Eye (tissue), 1 donor: Measurements from ENCODE around the gene SYTL3.
A peak's percentile ranks its signal among the peaks of the same experiment; 100 is the strongest.

Source experiments
- DNase-seq: peaks from one replicate; pipeline ENCODE4 v3.0.0-alpha.2; 2015

SYTL3 gene

DNA sequence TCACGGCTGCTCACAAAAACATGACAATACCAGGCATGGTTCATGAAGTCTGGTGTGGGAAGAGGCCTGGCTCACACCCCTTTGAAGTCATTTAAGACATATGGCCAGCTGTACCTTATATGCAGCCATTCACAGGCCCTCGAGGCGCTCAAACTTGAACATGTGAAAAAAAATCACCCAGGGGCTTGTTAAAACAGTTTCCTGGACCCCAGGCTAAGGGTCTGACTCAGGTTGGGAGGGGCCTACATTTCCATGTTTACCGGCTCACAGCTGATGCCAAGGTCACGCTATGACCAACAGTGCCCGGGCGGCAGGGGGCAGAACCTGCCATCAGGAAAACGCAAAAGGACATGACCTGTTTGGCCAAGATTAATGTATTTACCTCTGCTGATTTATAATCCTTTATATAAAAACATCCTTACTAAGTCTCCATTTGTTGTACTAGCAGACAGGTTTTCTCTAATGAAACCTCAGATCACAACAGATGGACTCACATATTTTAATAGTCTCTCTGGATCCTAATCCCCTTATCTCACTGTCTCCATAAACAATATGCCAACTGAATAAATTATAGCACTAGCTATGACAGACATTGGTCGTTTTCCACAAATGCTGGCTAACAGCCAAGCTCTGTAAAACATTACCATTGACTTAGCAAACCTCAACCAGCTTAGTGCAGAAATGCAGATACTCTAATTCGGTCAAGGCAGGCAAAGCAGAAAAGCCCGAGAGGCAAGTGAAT, 149.4 kb downstream of the SYTL3 start:
- peak; percentile 63 for DNase-seq

DNA sequence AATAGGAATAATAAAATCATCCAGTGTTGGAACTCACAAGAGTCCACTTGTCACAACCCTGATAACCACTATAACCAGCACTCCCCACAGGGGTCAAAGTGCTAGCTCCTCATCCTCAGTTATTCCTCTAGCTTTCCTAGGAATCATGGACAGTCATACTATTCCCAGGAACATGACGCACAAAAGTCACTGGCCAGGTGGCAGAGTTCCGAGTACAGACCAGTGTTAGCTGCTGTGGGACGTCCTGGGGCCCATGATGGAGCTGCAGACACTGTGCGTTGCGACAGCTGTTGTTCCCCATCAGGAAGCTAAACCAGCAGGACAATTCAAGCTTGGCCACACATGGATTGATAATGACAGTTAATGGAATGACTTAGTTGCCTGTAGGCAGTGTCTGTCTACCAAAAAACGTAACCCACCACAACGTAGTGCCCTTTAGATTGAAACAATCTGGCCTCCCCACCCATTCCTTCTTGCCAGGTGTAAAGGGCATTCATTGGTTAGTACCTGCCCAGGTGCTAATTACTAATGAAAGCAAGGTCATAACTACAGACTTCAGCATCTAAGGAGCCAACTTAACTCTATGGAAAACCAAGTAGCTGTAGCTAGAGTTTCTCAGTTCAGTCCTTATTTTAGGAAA, 151.9 kb downstream of the SYTL3 start:
- DNase-seq: peak; percentile 62

DNA sequence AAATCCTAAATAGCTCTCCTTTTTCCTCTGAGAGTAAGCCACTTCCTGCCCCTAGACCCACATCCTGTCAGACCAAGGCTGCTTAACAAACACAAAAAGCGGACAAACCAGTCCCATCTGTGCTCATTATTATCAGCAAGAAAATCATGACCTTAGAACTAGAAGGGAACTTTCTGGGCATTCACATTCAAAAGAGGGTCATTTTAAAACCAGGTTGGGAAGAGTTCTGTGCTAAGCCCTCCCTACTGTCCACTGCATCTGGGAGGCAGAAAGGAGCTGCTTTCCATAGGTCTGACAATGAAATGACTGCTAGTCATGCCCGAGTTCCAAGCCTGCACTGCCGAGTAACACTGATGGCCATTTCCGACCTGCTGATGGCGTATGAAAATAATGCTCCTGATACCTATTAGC, 153.9 kb downstream of the SYTL3 start:
- DNase-seq: no peak

DNA sequence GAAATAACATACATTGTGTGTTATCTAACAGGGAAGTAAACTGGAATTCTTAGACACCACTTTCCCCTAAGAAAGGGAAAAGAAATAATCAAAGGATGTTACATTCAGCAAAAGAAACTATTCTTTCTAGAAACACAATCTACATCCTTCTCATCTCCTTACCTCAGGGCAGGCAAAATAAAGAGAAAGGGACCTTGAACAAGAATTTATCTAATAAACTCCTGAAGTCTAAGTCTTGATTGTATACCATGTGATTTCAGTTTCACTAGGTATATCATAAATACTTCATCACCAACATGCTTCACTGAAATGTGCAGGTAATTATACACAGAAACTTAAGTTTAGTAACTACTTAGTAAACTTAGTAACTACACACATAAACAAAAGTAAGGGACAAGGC, 154.4 kb downstream of the SYTL3 start:
- no peak for DNase-seq

DNA sequence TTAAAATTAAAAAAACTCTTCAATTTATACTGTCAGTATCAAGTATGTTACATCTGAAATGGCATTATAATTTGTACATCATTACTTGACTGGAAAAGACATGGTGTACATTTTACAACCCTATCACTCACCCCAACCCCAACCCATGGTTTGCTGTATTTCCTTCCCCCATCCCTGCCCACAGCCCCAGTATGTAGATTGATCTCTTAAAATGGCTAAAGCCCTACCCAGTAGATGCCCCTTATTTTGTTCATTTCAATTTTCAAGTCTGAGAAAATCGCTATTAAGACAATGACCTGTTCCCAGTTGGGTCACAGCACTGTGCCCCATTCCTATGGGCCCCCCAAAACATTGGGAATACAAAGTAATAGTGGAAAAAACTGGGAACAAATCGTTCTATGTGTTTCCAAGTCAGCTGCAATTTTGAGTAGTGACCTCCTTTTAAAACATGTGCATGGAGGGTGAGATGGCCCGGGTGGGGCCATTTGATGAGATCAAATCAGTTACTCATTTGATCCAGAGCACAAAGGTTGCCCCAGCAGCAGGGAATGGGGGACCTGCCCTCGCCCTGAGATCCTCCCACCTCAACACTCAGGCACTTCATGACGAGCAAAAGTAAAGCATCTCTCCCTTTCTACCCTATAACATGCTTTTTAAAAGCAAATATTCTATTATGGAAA, 156.0 kb downstream of the SYTL3 start:
- no peak for DNase-seq

DNA sequence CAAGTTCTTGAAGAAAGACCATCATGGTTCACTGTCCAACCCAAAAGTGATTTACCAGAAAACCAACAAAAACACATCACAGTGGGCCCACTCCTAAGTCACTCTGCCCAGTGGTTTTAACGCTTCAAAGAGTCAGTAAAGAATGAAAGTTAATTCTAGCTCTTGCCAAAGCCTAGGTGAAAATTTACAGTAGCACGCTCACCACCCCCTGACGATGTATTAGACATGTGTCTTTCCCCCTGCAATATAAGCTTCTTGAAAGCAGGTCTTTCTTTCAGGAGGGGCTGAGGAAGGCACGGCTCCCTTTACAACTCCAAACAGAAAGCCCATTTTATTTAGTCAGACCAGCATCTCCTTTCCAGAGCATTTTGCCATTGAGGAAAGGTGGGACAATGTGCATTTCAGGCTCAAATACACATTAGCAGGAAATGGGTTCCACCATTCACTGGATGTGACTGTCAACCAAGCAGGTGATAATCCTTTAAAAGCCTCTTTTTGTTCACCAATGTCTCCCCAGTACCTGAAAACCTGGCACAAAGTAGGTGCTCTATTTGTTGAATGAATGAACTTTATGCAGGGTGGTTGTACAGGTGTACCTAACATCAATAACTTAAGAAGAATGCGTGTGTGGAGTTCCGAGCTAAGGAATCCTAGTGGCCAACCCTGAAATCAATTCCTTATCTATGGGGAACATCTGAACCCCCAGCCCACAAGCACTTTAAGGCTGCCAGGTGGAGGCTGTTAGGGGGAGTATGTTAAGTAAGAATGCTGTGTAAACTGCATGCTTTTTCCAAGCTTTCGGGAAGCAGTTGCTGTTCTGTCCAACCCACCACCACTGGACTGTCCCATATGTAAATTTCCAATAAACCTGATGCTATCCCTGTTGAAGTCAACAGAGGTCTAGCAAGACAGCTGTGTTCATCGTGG, 157.9 kb downstream of the SYTL3 start:
- DNase-seq: no peak

DNA sequence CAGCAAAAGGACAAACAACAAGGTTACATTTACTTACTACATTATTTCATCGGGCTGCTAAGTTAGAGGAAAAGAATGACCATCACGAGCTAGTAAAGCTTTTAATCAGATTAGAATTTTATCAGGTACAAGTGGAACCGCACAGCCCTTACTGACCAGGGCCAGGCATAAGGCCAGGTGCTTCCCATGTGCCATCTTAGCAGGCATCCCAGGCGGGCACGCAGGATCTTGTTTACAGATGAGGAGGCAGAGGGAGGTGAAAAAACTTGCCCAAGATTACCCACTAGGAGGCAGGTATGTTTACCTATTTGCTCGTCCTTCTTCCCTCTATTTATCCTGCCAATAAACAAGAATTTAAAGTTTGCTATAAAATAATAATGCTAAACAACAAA, 158.6 kb downstream of the SYTL3 start:
- no peak for DNase-seq

DNA sequence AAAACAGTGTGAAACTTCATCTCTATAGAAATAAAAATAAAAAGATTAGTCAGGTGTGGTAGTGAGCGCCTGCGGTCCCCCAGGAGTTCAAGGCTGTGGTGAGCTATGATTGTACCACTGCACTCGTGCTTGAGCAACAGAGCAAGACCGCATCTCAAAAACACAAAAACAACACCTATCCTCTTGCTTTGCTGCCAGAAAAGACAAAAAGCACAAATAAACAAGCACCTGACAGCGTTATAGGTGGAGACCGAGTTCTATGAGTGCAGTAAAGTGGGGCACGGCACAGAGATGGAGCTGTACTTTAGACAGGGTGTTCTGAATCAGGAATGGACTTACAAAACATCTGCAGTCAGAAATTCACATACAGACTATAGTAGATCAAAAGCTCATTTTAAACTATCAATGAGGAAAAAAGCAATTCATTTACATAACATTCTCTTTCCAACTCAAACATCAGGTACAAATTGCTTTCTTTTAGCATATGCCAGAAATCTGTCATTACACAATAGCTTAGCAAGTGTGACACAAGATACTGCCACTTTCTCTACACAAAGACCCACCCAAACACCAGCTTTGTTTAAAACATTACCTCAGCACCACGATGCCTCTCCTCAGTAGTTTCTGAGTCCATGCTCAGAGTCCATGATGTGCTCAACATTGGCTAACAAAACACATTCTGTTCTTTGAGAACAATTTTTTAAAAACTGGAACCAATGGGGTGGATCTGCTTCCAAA, 159.3 kb downstream of the SYTL3 start:
- no peak for DNase-seq

DNA sequence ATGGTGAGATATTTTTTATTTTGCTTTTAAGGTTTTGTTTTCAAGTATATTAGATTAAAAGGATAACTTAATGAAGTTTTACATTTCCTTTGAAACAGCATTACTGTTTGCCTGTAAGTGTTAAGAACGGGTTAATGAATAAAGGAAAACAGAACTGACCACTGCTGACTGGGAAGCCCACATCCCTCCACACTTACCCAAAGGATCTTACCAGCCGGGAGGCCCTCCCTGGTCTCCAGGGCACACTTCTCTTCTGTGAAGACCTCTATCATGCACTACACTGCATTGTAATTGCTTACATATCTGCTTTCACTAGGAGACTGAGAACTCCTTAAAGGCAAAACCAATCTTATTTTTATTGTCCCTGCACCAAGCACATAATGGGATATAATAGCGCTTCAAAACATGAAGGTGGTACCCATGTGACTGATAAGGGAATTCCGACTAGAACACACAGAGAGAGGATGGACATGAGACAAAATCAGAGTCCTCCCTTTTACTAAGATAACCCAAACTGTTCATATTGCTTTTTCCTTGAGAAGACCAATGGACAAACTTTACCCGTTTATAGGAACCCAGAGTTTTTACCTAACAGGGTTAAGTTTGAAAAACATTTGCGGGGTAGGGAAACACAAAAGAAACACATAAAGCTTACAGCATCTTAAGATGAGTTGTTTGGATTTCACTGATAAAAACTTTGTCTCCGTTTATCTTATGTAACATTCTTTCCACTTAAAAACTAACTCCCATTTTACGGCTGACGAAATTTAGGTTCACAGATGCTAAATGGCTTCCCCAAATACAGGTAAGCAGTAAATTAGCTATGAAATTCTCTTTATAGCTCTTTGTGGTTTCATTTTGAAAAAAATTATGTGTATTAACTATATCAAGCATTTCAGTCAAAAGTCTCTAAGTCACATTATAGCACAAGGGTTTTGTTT, 160.6 kb downstream of the SYTL3 start:
- no peak for DNase-seq

DNA sequence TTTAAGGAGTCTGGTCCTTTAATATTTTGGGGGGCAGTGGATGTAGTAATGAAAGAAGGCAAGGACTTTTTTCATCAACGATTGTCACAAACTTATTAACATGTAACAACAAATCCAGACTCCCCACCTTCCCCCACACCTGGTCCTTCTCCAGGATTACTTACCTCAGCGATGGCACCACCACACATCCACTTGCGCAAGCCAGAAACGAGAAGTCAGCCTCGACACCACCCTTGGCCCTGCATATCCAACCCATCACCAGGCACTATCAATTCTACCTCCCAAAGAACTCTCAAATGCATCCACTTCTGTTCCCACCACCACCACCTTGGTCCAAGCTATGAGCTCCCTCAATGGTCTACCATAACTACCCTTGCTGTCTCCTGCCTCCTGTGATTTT, 162.8 kb downstream of the SYTL3 start:
- no peak for DNase-seq

DNA sequence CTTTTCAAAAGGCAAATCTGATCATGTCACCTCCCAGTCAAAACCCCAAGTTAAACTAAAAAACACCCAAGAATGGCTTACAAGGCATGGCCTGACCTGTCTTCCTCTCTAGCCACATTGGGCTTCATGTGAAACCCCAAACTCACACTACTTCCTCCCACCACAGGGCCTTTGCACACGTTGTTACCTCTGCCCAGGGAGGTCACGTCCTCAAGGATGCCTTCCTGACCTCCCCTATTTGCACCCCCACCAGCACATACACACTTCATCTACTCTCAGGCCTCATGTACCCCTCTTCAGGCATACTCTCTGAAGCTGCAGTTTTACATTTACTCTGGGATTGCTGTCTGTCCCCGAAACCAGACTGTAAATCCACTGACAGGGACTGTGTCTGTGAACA, 163.2 kb downstream of the SYTL3 start:
- DNase-seq: no peak
